Measurements from ENCODE around the gene SGPP2.

DNA sequence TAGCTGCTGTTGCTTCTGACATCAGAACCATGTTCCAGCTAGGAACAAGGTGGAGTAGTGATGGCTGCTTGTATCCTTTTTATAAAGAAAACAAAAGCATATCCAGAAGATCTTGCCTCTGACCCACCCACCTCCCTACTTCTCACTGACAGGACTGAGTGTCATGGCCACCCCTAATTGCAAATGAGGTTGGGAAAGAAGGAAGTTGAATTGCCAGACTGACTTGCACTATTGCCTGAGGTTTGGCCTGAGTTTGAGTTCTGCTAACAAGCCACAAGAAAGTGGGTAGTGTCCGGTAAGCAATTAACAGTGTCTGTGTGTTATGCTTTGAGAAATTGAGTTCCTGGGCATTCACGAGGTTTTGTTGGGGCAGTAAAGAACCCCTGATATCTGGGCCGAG is 22.8 kb downstream of the SGPP2 start:
- TF ChIP-seq CTCF (IDR thresholded peaks at IDR 0.05; ENCODE audit: extremely low read depth in 1 of 2, insufficient read depth in 1 of 2, low read depth in 1 of 2, low read length in 2 of 2) (no peak), POLR2A (IDR thresholded peaks at IDR 0.05; ENCODE audit: low read depth, low read length) (no peak), JUN (IDR thresholded peaks at IDR 0.05; ENCODE audit: borderline replicate concordance, insufficient read depth, insufficient read length, low read depth) (no peak)
